Fibroblast of gingiva (primary cell): ENCODE data around the gene MLPH.

Source experiments
- DNase-seq: peaks from one replicate; pipeline ENCODE4 v3.0.0-alpha.2; 2011; ENCODE audit warnings: low read depth

MLPH gene

GRCh38 chr2:237524631-237525030 lies 37.6 kb downstream of the MLPH start:
- no peak for DNase-seq

DNA sequence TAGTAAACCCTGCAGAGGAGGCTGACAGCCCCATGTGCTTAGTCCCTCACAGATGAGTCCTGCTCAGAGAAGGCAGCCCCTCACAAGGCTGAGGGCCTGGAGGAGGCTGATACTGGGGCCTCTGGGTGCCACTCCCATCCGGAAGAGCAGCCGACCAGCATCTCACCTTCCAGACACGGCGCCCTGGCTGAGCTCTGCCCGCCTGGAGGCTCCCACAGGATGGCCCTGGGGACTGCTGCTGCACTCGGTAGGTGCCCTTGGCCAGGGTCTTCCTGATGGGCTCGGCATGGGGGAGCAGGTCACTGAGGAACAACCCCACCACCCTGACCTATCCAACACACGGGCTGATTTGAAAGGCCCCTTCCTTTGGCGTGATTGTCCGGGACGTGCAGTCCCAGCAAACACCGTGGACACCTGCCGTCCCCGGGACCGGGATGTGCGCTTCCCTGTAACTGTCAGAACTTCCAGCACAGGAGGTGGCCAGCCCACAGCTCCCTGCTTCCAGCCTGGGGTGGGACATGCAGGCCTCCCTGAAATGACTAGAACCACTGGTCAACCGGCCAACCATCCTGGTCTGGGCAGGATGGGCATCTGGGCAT lies 38.6 kb downstream of the MLPH start:
- no peak for DNase-seq

- no peak for DNase-seq
Measured at GRCh38 chr2:237527233-237527632, 40.2 kb downstream of the MLPH start.

- DNase-seq: no peak
Measured at GRCh38 chr2:237527766-237528165, 40.7 kb downstream of the MLPH start.

- DNase-seq: no peak
Measured at GRCh38 chr2:237529452-237530402, 42.7 kb downstream of the MLPH start.

DNA sequence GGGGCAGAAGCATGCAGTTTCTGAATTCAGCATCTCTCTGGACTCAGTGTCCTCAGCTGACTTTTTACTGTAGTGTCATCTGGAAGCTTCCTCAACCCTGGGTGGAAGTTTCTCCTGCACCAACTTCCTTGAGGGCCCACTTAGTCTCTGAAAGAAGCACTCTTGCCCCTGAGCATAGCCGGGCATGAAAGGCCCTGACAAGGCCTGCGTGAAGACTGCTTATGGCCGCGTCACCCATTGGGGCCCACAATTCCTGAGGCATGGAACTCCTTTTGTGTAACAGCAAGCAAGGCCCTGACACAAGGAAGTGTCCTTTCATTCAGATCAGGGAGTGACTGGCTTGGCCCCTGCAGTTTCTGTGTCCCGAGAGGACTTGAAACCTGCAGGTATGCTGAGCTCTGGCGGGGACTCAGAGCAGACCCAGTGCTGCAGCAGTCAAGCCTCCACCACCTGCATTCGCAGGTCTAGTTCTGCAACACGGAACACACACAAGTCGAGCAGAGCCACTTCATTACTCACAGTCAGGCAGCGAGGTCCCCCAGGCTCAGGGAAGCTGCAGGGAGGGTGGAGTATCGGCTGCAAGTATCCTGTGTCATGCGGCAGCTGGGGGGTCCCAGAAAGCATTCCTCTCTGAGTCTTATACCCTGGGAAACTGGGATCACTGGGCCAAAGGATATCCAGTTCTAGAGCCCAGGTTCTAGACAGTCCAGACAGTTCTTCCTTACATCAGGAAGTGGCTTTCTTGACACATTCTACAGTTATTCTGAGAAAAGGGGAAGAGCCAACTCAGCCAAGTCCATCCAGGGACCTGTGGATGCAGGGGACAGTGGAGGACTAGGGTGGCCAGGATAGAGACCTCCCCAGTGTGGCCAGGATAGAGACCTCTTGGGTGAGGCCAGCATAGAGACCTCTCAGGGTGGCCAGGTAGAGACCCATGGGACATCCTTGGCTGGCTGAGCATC lies 43.7 kb downstream of the MLPH start:
- no peak for DNase-seq

- DNase-seq: no peak
Measured at GRCh38 chr2:237532160-237532559, 45.1 kb downstream of the MLPH start.

- DNase-seq: no peak
Measured at GRCh38 chr2:237533668-237534161, 46.7 kb downstream of the MLPH start.

DNA sequence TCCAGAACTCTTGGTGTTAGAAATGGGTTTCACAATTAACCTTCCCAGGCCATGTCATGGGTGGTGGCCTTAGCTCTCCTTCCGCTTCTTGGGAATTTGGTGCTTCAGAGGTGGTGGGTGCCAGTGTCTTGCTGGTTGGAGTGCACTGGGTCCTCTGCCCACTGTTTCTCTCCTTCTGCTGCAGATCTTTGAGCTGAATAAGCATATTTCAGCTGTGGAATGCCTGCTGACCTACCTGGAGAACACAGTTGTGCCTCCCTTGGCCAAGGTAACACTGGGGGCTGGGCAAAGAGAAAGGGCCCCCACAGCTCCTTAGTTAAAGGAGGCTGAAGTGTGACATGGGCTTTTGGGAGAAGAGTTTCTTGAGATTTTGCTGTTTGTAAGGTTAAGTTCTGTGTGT lies 47.3 kb downstream of the MLPH start:
- no peak for DNase-seq

GRCh38 chr2:237535385-237536082 lies 48.5 kb downstream of the MLPH start:
- no peak for DNase-seq

DNA sequence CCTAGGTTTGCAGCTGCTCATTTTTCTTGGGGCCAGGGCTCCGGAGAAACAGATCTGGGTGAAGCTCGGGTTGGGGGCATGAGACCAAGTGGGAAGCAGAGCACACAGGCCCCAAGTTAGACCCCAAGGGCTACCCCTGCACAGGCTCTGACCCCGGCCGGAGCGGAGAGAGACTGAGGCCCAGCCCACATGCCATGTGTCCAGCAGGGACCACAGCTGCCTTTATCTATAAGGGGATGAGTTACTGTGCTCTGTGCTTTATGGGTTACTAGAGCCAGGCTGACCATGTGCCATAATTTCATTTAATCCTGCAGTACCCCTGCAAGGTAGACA lies 49.0 kb downstream of the MLPH start:
- DNase-seq: no peak

DNA sequence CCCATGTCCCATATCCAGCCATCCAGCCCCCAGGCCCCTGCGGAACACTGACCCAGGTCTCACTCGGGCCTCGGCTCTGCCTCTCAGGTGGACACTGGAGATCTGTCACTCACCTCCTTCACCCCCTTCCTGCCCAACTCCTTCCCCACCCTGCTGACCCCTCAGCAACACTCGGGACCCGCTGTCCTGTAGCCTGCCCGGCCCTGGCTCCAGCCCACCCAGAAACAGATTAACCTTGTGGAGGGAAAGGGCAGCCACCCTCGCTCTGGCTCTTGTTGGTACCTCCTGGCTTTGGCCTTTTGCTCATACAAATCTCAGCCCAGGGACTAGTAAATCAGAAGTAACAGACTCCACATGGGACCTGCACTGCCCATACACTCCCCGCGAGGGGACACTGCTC lies 49.6 kb downstream of the MLPH start:
- no peak for DNase-seq

GRCh38 chr2:237538001-237538720 lies 51.1 kb downstream of the MLPH start:
- DNase-seq: no peak

DNA sequence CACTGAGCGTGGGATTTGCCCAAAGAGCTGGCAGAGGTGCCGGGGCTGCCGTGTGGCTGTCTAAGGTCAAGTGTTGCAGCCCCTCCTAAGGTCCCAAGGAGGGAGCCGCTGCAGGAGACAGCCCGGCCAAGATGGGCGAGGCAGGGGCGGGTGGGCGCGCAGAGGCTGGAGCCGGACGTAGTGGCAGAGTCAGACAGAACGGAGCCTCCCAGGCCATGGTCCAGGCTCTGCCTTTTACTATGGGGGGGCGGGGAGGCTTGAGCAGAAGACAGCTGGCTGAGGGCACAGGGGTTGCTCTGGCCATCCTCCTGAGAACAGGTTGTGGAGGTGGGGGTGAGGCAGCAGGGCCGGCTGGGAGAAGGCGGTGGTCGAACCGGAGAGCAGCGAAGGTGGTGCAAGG lies 51.9 kb downstream of the MLPH start:
- DNase-seq: no peak

DNA sequence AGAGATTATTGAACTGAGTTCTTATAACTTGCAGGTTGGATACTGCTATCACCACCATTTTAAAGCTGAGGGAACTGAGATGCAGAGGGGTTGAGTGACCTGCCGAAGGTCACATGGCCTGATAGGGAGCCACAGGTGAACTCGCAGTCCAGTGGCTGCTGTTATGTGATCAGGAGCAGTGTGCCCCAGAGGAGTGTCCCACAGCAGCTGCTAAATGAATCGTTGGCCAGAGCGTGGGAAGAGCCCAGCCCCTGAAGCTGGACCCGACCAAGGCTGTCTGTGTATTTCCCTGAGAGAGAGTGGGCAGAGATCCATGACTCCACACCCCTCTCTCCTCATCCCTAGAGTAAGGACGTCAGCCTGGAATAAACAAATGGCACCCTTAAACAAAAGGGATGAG lies 52.6 kb downstream of the MLPH start:
- no peak for DNase-seq

DNA sequence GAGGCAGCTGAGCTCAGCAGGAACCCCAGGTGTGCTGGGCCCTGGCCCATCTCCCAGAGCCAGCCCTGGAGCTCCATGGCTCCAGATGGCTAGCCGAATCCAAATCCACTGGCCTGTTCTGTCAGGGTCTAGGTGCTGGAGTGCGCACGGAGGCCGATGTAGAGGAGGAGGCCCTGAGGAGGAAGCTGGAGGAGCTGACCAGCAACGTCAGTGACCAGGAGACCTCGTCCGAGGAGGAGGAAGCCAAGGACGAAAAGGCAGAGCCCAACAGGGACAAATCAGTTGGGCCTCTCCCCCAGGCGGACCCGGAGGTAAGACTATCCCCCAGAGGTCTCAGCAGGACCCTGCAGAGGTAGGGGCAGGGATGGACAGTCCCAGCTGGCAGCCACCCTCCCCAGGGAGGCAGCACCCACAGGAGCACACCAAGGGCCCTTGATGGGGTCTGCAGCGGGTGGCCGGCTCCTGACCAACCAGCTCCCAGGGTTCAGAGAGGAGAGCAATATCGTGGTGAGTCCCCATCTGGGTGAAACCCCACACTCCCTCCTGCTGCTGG lies 53.2 kb downstream of the MLPH start:
- DNase-seq: no peak

GRCh38 chr2:237540823-237541222 lies 53.8 kb downstream of the MLPH start:
- DNase-seq: peak; percentile 57

- DNase-seq: no peak
Measured at GRCh38 chr2:237541243-237541642, 54.2 kb downstream of the MLPH start.

GRCh38 chr2:237542001-237542704 lies 55.1 kb downstream of the MLPH start:
- no peak for DNase-seq
